GM12878 (cell line): ENCODE measurements around the gene SLF2. TPM values are rescaled to one million over a fixed set of nuclear protein-coding genes. Genes with fewer than 3 reads are reported as not detected.

ENCODE experiments used
- ATAC-seq: fragments of 200-7000 bp; cut with Tn5 transposase; 3 replicates; pipeline ENCODE4 v1.9.1; 2020; ENCODE audit warnings: mild to moderate bottlenecking, moderate library complexity
- BruUV-seq: library from RNA; stranded (reverse); fragments of 400-500 nt; replicated peaks from 2 replicates; lab custom pipeline; 2021; lab: Mats Ljungman, UMichigan
- CTCF ChIA-PET: fragments of 300-600 bp; sonication (Branson Sonifier 250); formaldehyde crosslinking; extraction: SDS; loops from one replicate; lab custom pipeline; 2021; ENCODE audit warnings: inconsistent platforms; lab: Yijun Ruan, JAX
- POLR2A ChIA-PET: fragments of 350-600 bp; formaldehyde crosslinking; extraction: SDS; loops from one replicate; lab custom pipeline; 2021; ENCODE audit warnings: inconsistent platforms; lab: Charles Lee
- RAD21 ChIA-PET: fragments of 300-600 bp; sonication (Branson Sonifier 250); formaldehyde crosslinking; loops from one replicate; lab custom pipeline; 2023; ENCODE audit warnings: antibody characterized with exemption; ENCODE audit not compliant: unreplicated experiment; lab: Charles Lee
- SMC1A ChIA-PET: fragments of 300-600 bp; sonication (Branson Sonifier 250); formaldehyde crosslinking; loops from one replicate; lab custom pipeline; 2023; ENCODE audit not compliant: unreplicated experiment, uncharacterized antibody; lab: Charles Lee
- DNase-seq: peaks from one replicate; pipeline ENCODE4 v3.0.0-alpha.2; 2011; ENCODE audit warnings: low read depth, low spot score
- FAIRE-seq: peaks from 3 replicates; lab custom pipeline; 2011; peaks lifted over from hg19 to GRCh38; lab: Jason Lieb, UNC
- H2AFZ ChIP-seq: 2 replicates; pipeline ENCODE4 v1.6.0; 2011; ENCODE audit warnings: low read depth, low read length, control low read depth; ENCODE audit not compliant: control insufficient read depth
- H3K27ac ChIP-seq: 2 replicates; pipeline ENCODE4 v1.5.1; 2011; ENCODE audit warnings: control low read depth; ENCODE audit not compliant: control insufficient read depth, insufficient read depth
- H3K27me3 ChIP-seq, 2 experiments: replicated peaks in 1 of 2; 2 replicates each; pipeline versions ENCODE4 v1.6.0 to v1.6.1; 2011; ENCODE audit warnings: low read length in 1 of 2; ENCODE audit not compliant: control insufficient read depth in 2 of 2, insufficient read depth in 2 of 2
- H3K36me3 ChIP-seq, 2 experiments: 2 replicates each; pipeline ENCODE4 v1.5.1; 2011; ENCODE audit warnings: low read length in 1 of 2; ENCODE audit not compliant: control insufficient read depth in 2 of 2, insufficient read depth in 2 of 2
- H3K4me1 ChIP-seq: 2 replicates; pipeline ENCODE4 v1.6.1; 2011; ENCODE audit warnings: mild to moderate bottlenecking, low read length, moderate library complexity, mixed read lengths; ENCODE audit not compliant: control insufficient read depth, insufficient read depth
- H3K4me2 ChIP-seq: 2 replicates; pipeline ENCODE4 v1.6.0; 2011; ENCODE audit warnings: control low read depth; ENCODE audit not compliant: control insufficient read depth, insufficient read depth
- H3K4me3 ChIP-seq: fragments of 200-600 bp; sonication (generic); 2 replicates; pipeline ENCODE4 v1.5.1; 2016
- H3K79me2 ChIP-seq: 2 replicates; pipeline ENCODE4 v1.6.0; 2011; ENCODE audit warnings: low read length; ENCODE audit not compliant: control insufficient read depth, insufficient read depth
- H3K9ac ChIP-seq: 2 replicates; pipeline ENCODE4 v1.8.0; 2011; ENCODE audit warnings: low read length, control low read depth, mixed read lengths; ENCODE audit not compliant: control insufficient read depth, insufficient read depth
- H3K9me3 ChIP-seq: replicated peaks from 3 replicates; pipeline ENCODE4 v1.5.1; 2011; ENCODE audit warnings: mild to moderate bottlenecking, low read length; ENCODE audit not compliant: control insufficient read depth, insufficient read depth
- H4K20me1 ChIP-seq: 2 replicates; pipeline ENCODE4 v1.6.0; 2011; ENCODE audit not compliant: control insufficient read depth, insufficient read depth
- MEF2B ChIP-seq: fragments of 450-650 bp; IDR thresholded peaks from 2 replicates; pipeline ENCODE4 v1.6.1; 2018; ENCODE audit warnings: mild to moderate bottlenecking, moderate library complexity; ENCODE audit not compliant: partially characterized antibody, poor library complexity, severe bottlenecking
- PAX5 ChIP-seq: IDR thresholded peaks from 2 replicates; pipeline ENCODE4 v1.6.1; 2011; ENCODE audit warnings: low read depth, low read length, borderline replicate concordance
- POLR2AphosphoS5 ChIP-seq: IDR thresholded peaks from 2 replicates; pipeline ENCODE4 v1.6.1; 2011; ENCODE audit warnings: mild to moderate bottlenecking, low read length, inconsistent platforms
- RAD51 ChIP-seq: fragments of 450-650 bp; IDR thresholded peaks from 2 replicates; pipeline ENCODE4 v1.6.1; 2016; ENCODE audit warnings: moderate library complexity, mild to moderate bottlenecking, inconsistent platforms
- STAT3 ChIP-seq: IDR thresholded peaks from 2 replicates; pipeline ENCODE4 v1.6.1; 2011; ENCODE audit warnings: low read depth, low read length, improper control_type of control experiment
- SUZ12 ChIP-seq: fragments of 200-600 bp; sonication (generic); IDR thresholded peaks from one replicate; pipeline ENCODE4 v1.6.1; 2018; ENCODE audit warnings: antibody characterized with exemption, mild to moderate bottlenecking; ENCODE audit not compliant: unreplicated experiment
- ZZZ3 ChIP-seq: IDR thresholded peaks from 2 replicates; pipeline ENCODE4 v1.6.1; 2011; ENCODE audit warnings: low read depth; ENCODE audit not compliant: control insufficient read depth, insufficient read length
- WGBS: methylation state at CpG from one replicate; pipeline ENCODE4 v1.1.6; 2016; ENCODE audit warnings: low lambda C conversion rate; ENCODE audit not compliant: insufficient replicate concordance, insufficient coverage; ENCODE audit errors: missing lambda C conversion rate; 5-methylcytosine and 5-hydroxymethylcytosine counted together
- in situ Hi-C: fragments of 300-500 bp; cut with MboI; formaldehyde crosslinking; loops from 9 replicates; pipeline ENCODE4 v1.14.3; 2018; ENCODE audit warnings: mixed read lengths
- intact Hi-C: fragments of 100-400 bp; cut with micrococcal nuclease; formaldehyde crosslinking; loops from one replicate; pipeline ENCODE4 v1.14.2; 2022; ENCODE audit not compliant: unreplicated experiment
- polyA plus RNA-seq, 11 experiments: library from polyadenylated mRNA; depleted of rRNA in 4 of 11; unstranded in 6 of 11; stranded (reverse) in 5 of 11; fragments of >200 nt; fragmentation: Nextera tagmentation in 4 of 11; fragmentation: Illumina TruSeq in 1 of 11; extraction: Ambion mirVana in 4 of 11; extraction: Trizol in 1 of 11; gene quantifications; 1 replicate in 1 of 11; 2 replicates in 10 of 11; pipeline versions ENCODE4 v1.2.1 to v1.2.3, GENCODE V29; 2011 to 2016; ENCODE audit warnings: inconsistent platforms in 2 of 11, missing spikeins in 2 of 11, low read depth in 1 of 11
- total RNA-seq, 4 experiments: library from RNA; depleted of rRNA in 3 of 4; stranded (reverse); fragments of >200 nt in 3 of 4; fragmentation: Illumina TruSeq in 1 of 4; extraction: Trizol in 1 of 4; gene quantifications; 2 replicates each; pipeline versions ENCODE4 v1.2.1 to v1.2.3, GENCODE V29; 2013 to 2021
- TF ChIP-seq, protein P1 (sequence below): IDR thresholded peaks from 2 replicates; pipeline ENCODE4 v1.6.1; 2012; ENCODE audit warnings: low read depth, low read length, improper control_type of control experiment

The SLF2 gene
- total and polyA plus RNA-seq, 10 of the 15 experiments (the other 5 are each of a cell fraction or from before 2014, with no cell fraction given), result 3.0 to 25.2 (median 17.9) TPM

DNA sequence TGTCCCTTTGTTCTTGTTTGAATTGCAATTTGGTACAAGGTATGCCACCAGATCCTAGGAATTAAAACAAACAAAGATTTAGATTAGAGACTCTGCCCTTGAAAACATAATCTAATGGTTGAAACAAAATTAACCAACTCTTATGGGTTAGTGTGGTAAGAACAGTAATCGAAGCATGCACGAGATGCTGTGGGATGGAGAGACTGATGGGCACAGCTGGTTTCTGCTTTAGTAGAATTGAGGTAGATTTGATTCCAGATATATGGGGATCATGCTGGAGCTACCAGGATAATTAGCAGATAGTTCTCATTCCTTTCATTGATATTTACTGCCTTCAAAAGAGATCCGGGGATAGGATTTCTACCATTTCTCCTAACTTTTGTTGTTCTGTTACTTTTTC, 36.2 kb downstream of the SLF2 start:
- no peak for FAIRE-seq
- WGBS, result 94% methylated on average over 3 of the region's 3 CpGs
- no peak overlapping the region for H3K9ac ChIP-seq
- H3K4me3 ChIP-seq, result no peak overlapping the region
- no peak overlapping the region for H3K27ac ChIP-seq
- no peak overlapping the region for H3K4me2 ChIP-seq
- H4K20me1 ChIP-seq, result no peaks in the 10 kb centered on the region
- peaks cover 3 to 9% of the 10 kb centered on the region in 2 experiments for H3K36me3 ChIP-seq
- ChIA-PET CTCF (interaction anchor here (0.7 to 1.4 kb wide), 3 partner anchors 65 to 435 kb away, joined by 3 to 4 read pairs (median 3); no protein-coding TSS in a partner anchor), POLR2A (no interaction called here), RAD21 (no interaction called here)
- no peaks in the 10 kb centered on the region for H3K9me3 ChIP-seq
- DNase-seq, result no peak
- in situ Hi-C loops, result no loop called here
- no TSS peak for BruUV-seq
- TF ChIP-seq MEF2B (no peak), POLR2AphosphoS5 (no peak), PAX5 (no peak), STAT3 (no peak), SUZ12 (no peak), RAD51 (no peak)
- TF ChIP-seq, protein P1, sequence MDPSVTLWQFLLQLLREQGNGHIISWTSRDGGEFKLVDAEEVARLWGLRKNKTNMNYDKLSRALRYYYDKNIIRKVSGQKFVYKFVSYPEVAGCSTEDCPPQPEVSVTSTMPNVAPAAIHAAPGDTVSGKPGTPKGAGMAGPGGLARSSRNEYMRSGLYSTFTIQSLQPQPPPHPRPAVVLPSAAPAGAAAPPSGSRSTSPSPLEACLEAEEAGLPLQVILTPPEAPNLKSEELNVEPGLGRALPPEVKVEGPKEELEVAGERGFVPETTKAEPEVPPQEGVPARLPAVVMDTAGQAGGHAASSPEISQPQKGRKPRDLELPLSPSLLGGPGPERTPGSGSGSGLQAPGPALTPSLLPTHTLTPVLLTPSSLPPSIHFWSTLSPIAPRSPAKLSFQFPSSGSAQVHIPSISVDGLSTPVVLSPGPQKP, result no peak
- TF ChIP-seq, all 136 proteins: peak for 0
- Histone ChIP-seq H3K79me2 (no peaks in the 10 kb centered on the region), H3K27me3 (no peaks in the 10 kb centered on the region), H3K4me1 (no peaks in the 10 kb centered on the region), H2AFZ (no peak overlapping the region)
- SMC1A ChIA-PET, result interaction anchor here (1.4 kb wide), 1 partner anchor 21 kb away, joined by 3 read pairs; no protein-coding TSS in a partner anchor
- ATAC-seq, result no peak
- intact Hi-C loops, result no loop called here

DNA sequence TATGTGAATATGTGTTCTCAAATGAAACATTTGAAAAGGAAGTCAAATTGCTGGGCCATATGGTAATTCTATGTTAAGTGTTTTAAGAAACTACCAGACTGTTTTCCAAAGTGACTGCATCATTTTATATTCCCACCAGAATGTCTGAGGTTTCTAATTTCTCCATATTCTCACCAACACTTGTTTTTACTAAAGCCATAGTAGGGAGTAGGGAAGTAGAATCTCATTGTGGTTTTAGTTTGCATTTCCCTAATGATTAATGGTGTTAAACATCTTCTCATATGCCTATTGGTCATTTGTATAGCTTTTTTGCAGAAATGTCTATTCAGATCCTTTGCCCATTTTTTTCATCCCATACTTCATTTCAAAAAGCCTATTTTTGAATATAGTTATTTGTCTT, 47.5 kb downstream of the SLF2 start:
- Histone ChIP-seq H2AFZ (no peak overlapping the region), H3K27me3 (no peaks in the 10 kb centered on the region), H4K20me1 (no peaks in the 10 kb centered on the region), H3K4me3 (no peak overlapping the region), H3K9ac (no peak overlapping the region), H3K27ac (no peak overlapping the region), H3K36me3 (peaks cover 0 to 14% of the 10 kb centered on the region in 2 experiments; a peak in 2 of 4 replicates), H3K4me2 (no peak overlapping the region), H3K9me3 (no peaks in the 10 kb centered on the region), H3K79me2 (no peaks in the 10 kb centered on the region), H3K4me1 (no peaks in the 10 kb centered on the region)
- in situ Hi-C loops, result no loop called here
- TF ChIP-seq ZZZ3, result no peak
- CTCF ChIA-PET, result no interaction called here
- RAD21 ChIA-PET, result no interaction called here
- DNase-seq, result no peak
- no peak for FAIRE-seq
- SMC1A ChIA-PET, result no interaction called here
- no peak for ATAC-seq
- intact Hi-C loops, result no loop called here
- POLR2A ChIA-PET, result no interaction called here
- BruUV-seq, result no TSS peak
